H1 (cell line): ENCODE measurements around the gene ZNF500. TPM values are rescaled to one million over a fixed set of nuclear protein-coding genes. Genes with fewer than 3 reads are reported as not detected.

ENCODE experiments used
- CTCF ChIA-PET: fragments of 300-600 bp; sonication (Branson Sonifier 250); formaldehyde crosslinking; loops from one replicate; lab custom pipeline; 2021; ENCODE audit not compliant: partially characterized antibody; lab: Charles Lee
- POLR2A ChIA-PET: fragments of 300-600 bp; sonication (Branson Sonifier 250); formaldehyde crosslinking; loops from one replicate; lab custom pipeline; 2021; ENCODE audit warnings: inconsistent platforms; ENCODE audit not compliant: partially characterized antibody; lab: Charles Lee
- DNase-seq, 2 experiments: peaks; one replicate each; pipeline versions ENCODE4 v3.0.0 to v3.0.0-alpha.2; 2010 to 2022; ENCODE audit warnings: low spot score in 2 of 2, low read depth in 1 of 2, mixed read lengths in 1 of 2
- FAIRE-seq: peaks from 2 replicates; lab custom pipeline; 2011; peaks lifted over from hg19 to GRCh38; lab: Jason Lieb, UNC
- H2AFZ ChIP-seq: 2 replicates; pipeline ENCODE4 v1.8.1; 2012; ENCODE audit warnings: low read length, inconsistent platforms
- H2AK5ac ChIP-seq: 2 replicates; pipeline ENCODE4 v1.6.1; 2013; ENCODE audit warnings: low read depth, low read length
- H2BK120ac ChIP-seq: replicated peaks from 2 replicates; pipeline ENCODE3; 2013; ENCODE audit warnings: low read depth, low read length, inconsistent platforms
- H2BK12ac ChIP-seq: 2 replicates; pipeline ENCODE4 v1.6.1; 2013; ENCODE audit warnings: low read depth, low read length
- H2BK15ac ChIP-seq: 2 replicates; pipeline ENCODE4 v1.6.1; 2013; ENCODE audit warnings: low read length
- H2BK20ac ChIP-seq: 2 replicates; pipeline ENCODE4 v1.6.1; 2013; ENCODE audit warnings: low read length
- H2BK5ac ChIP-seq: 2 replicates; pipeline ENCODE4 v1.6.1; 2013; ENCODE audit warnings: low read depth, low read length
- H3K14ac ChIP-seq: 2 replicates; pipeline ENCODE4 v1.6.1; 2013; ENCODE audit warnings: inconsistent platforms; ENCODE audit not compliant: insufficient read length
- H3K18ac ChIP-seq: 2 replicates; pipeline ENCODE4 v1.6.1; 2013; ENCODE audit warnings: low read length; ENCODE audit errors: extremely low read depth
- H3K23ac ChIP-seq: 2 replicates; pipeline ENCODE4 v1.6.1; 2013; ENCODE audit warnings: inconsistent platforms; ENCODE audit not compliant: insufficient read length
- H3K23me2 ChIP-seq: 2 replicates; pipeline ENCODE4 v1.6.1; 2013; ENCODE audit warnings: low read depth, low read length
- H3K27ac ChIP-seq: 2 replicates; pipeline ENCODE4 v1.6.1; 2011; ENCODE audit warnings: low read depth, low read length, inconsistent platforms
- H3K27me3 ChIP-seq, 4 experiments: replicated peaks in 1 of 4; 1 replicate in 1 of 4; 2 replicates in 3 of 4; pipeline versions ENCODE4 v1.6.1 to v1.8.1; 2011 to 2013; ENCODE audit warnings: low read length in 3 of 4, mild to moderate bottlenecking in 3 of 4, inconsistent platforms in 2 of 4, mixed read lengths in 2 of 4, moderate library complexity in 1 of 4; ENCODE audit not compliant: control insufficient read depth in 3 of 4, insufficient read depth in 3 of 4; ENCODE audit errors: extremely low read depth in 1 of 4
- H3K36me3 ChIP-seq, 4 experiments: 2 replicates each; pipeline versions ENCODE4 v1.6.1 to v1.8.1; 2011 to 2013; ENCODE audit warnings: mild to moderate bottlenecking in 4 of 4, low read length in 3 of 4, moderate library complexity in 2 of 4, control low read depth in 1 of 4, inconsistent platforms in 1 of 4; ENCODE audit not compliant: insufficient read depth in 4 of 4, control insufficient read depth in 2 of 4
- H3K4ac ChIP-seq: replicated peaks from 2 replicates; pipeline ENCODE3; 2013; ENCODE audit warnings: low read length, low read depth, mixed read lengths, inconsistent platforms; ENCODE audit not compliant: insufficient read length
- H3K4me1 ChIP-seq, 4 experiments: replicated peaks in 1 of 4; 1 replicate in 1 of 4; 2 replicates in 3 of 4; pipeline versions ENCODE4 v1.6.1 to v1.8.1; 2011 to 2013; ENCODE audit warnings: low read length in 3 of 4, inconsistent platforms in 2 of 4, mixed read lengths in 1 of 4; ENCODE audit not compliant: insufficient read depth in 4 of 4, control insufficient read depth in 3 of 4
- H3K4me2 ChIP-seq, 2 experiments: 2 replicates each; pipeline versions ENCODE4 v1.6.1 to v1.8.1; 2011 to 2013; ENCODE audit warnings: low read depth in 2 of 2, low read length in 2 of 2, control low read depth in 1 of 2, inconsistent platforms in 1 of 2, mild to moderate bottlenecking in 1 of 2; ENCODE audit not compliant: insufficient read depth in 1 of 2
- H3K4me3 ChIP-seq, 4 experiments: fragments of 200-600, 300-600 bp in 1 of 4; sonication (generic), shearing (Covaris generic), sonication (Bioruptor Twin) in 1 of 4; 2 replicates each; pipeline versions ENCODE4 v1.5.1 to v1.8.1; 2011 to 2016; ENCODE audit warnings: low read length in 4 of 4, low read depth in 3 of 4, control low read depth in 2 of 4, inconsistent platforms in 2 of 4, mild to moderate bottlenecking in 2 of 4, mixed read lengths in 1 of 4, moderate library complexity in 1 of 4; ENCODE audit not compliant: insufficient read depth in 2 of 4; ENCODE audit errors: extremely low read depth in 1 of 4
- H3K56ac ChIP-seq: replicated peaks from 2 replicates; pipeline ENCODE3; 2013; ENCODE audit warnings: low read depth, mild to moderate bottlenecking, mixed read lengths, low read length, inconsistent platforms; ENCODE audit not compliant: insufficient read length
- H3K79me1 ChIP-seq: 2 replicates; pipeline ENCODE4 v1.6.1; 2013; ENCODE audit warnings: low read depth, low read length, control low read depth
- H3K79me2 ChIP-seq, 2 experiments: 2 replicates each; pipeline versions ENCODE4 v1.6.1 to v1.8.1; 2012 to 2013; ENCODE audit warnings: low read length in 2 of 2, mild to moderate bottlenecking in 2 of 2, inconsistent platforms in 1 of 2; ENCODE audit not compliant: insufficient read depth in 2 of 2, control insufficient read depth in 1 of 2
- H3K9ac ChIP-seq, 4 experiments: replicated peaks in 1 of 4; 1 replicate in 1 of 4; 2 replicates in 3 of 4; pipeline versions ENCODE4 v1.6.1 to v1.8.1; 2011 to 2013; ENCODE audit warnings: low read depth in 3 of 4, low read length in 3 of 4, control low read depth in 2 of 4, mild to moderate bottlenecking in 2 of 4, moderate library complexity in 2 of 4, inconsistent platforms in 1 of 4; ENCODE audit errors: extremely low read depth in 1 of 4
- H3K9me3 ChIP-seq, 2 experiments: 2 replicates each; pipeline versions ENCODE4 v1.6.1 to v1.8.1; 2012 to 2013; ENCODE audit warnings: mild to moderate bottlenecking in 2 of 2, moderate library complexity in 2 of 2, control low read depth in 1 of 2, inconsistent platforms in 1 of 2, low read depth in 1 of 2, low read length in 1 of 2, mixed read lengths in 1 of 2; ENCODE audit not compliant: insufficient read depth in 2 of 2
- H4K20me1 ChIP-seq, 2 experiments: replicated peaks in 1 of 2; 2 replicates each; pipeline versions ENCODE3 to v1.8.1; 2011 to 2013; ENCODE audit warnings: inconsistent platforms in 2 of 2, low read length in 2 of 2, mild to moderate bottlenecking in 1 of 2; ENCODE audit not compliant: insufficient read depth in 2 of 2, control insufficient read depth in 1 of 2
- H4K5ac ChIP-seq: 2 replicates; pipeline ENCODE4 v1.6.1; 2013; ENCODE audit warnings: low read length, low read depth, mixed read lengths, inconsistent platforms; ENCODE audit not compliant: insufficient read length
- H4K8ac ChIP-seq: 2 replicates; pipeline ENCODE4 v1.8.0; 2013; ENCODE audit warnings: mild to moderate bottlenecking, moderate library complexity, low read length, inconsistent platforms; ENCODE audit not compliant: insufficient read depth; ENCODE audit errors: extremely low read depth
- H4K91ac ChIP-seq: replicated peaks from 2 replicates; pipeline ENCODE3; 2013; ENCODE audit warnings: low read length, mixed read lengths, inconsistent platforms; ENCODE audit not compliant: insufficient read length
- BCL11A ChIP-seq, 2 experiments: IDR thresholded peaks; one replicate each; pipeline ENCODE4 v1.6.1; 2011; ENCODE audit warnings: low read depth in 2 of 2, low read length in 2 of 2, mild to moderate bottlenecking in 2 of 2
- FOSL1 ChIP-seq: IDR thresholded peaks from 2 replicates; pipeline ENCODE4 v1.6.1; 2011; ENCODE audit warnings: mild to moderate bottlenecking, low read depth, low read length, moderate library complexity; ENCODE audit not compliant: insufficient read depth
- NANOG ChIP-seq: IDR thresholded peaks from 2 replicates; pipeline ENCODE4 v1.6.1; 2011; ENCODE audit warnings: low read length, low read depth, mild to moderate bottlenecking, inconsistent platforms; ENCODE audit not compliant: insufficient read depth, poor library complexity, severe bottlenecking
- POLR2AphosphoS5 ChIP-seq: IDR thresholded peaks from 2 replicates; pipeline ENCODE4 v1.6.1; 2011; ENCODE audit warnings: low read depth, low read length
- SP1 ChIP-seq: IDR thresholded peaks from 2 replicates; pipeline ENCODE4 v1.6.1; 2011; ENCODE audit warnings: low read depth, low read length
- SP2 ChIP-seq: IDR thresholded peaks from 2 replicates; pipeline ENCODE4 v1.6.1; 2012; ENCODE audit warnings: mild to moderate bottlenecking, low read length, inconsistent platforms
- SP4 ChIP-seq: IDR thresholded peaks from 2 replicates; pipeline ENCODE4 v1.6.1; 2012; ENCODE audit warnings: low read length, inconsistent platforms
- SRF ChIP-seq: IDR thresholded peaks from 2 replicates; pipeline ENCODE4 v1.6.1; 2011; ENCODE audit warnings: mild to moderate bottlenecking, low read depth, low read length, moderate library complexity
- WGBS, 2 experiments: shearing (Covaris generic) in 1 of 2; methylation state at CpG; one replicate each; pipeline versions ENCODE4 v1.1.6 to v1.1.7; 2013 to 2015; ENCODE audit warnings: low lambda C conversion rate in 2 of 2, mixed read lengths in 2 of 2, inconsistent platforms in 1 of 2, low coverage in 1 of 2, missing lambda C conversion rate in 1 of 2; ENCODE audit not compliant: insufficient replicate concordance in 2 of 2, insufficient coverage in 1 of 2, insufficient read length in 1 of 2; ENCODE audit errors: extremely low coverage in 1 of 2, missing lambda C conversion rate in 1 of 2; 5-methylcytosine and 5-hydroxymethylcytosine counted together
- polyA plus RNA-seq, 7 experiments: library from polyadenylated mRNA; depleted of rRNA in 3 of 7; stranded (reverse) in 5 of 7; unstranded in 2 of 7; fragments of >200 nt in 5 of 7; fragments of 200-250 nt in 2 of 7; gene quantifications; 1 replicate in 5 of 7; 2 replicates in 1 of 7; 4 replicates in 1 of 7; pipeline versions ENCODE4 v1.2.1 to v1.2.3, GENCODE V29; 2011 to 2013; ENCODE audit warnings: missing spikeins in 2 of 7, mixed read lengths in 2 of 7
- total RNA-seq: library from RNA; stranded (reverse); fragmentation: NEBNext Ultra II Directional; extraction: Animal tissue kit (Norgen Biotek cat#: 25700); gene quantifications from 2 replicates; pipeline ENCODE4 v1.2.1, GENCODE V29; 2021
- TF ChIP-seq, protein P1 (sequence below): IDR thresholded peaks from 2 replicates; pipeline ENCODE4 v1.6.1; 2012; ENCODE audit warnings: inconsistent platforms

Gene ZNF500
- total and polyA plus RNA-seq, 2 of the 8 experiments (the other 6 are each of a cell fraction or from before 2014, with no cell fraction given), result 10.3 to 10.4 TPM

DNA sequence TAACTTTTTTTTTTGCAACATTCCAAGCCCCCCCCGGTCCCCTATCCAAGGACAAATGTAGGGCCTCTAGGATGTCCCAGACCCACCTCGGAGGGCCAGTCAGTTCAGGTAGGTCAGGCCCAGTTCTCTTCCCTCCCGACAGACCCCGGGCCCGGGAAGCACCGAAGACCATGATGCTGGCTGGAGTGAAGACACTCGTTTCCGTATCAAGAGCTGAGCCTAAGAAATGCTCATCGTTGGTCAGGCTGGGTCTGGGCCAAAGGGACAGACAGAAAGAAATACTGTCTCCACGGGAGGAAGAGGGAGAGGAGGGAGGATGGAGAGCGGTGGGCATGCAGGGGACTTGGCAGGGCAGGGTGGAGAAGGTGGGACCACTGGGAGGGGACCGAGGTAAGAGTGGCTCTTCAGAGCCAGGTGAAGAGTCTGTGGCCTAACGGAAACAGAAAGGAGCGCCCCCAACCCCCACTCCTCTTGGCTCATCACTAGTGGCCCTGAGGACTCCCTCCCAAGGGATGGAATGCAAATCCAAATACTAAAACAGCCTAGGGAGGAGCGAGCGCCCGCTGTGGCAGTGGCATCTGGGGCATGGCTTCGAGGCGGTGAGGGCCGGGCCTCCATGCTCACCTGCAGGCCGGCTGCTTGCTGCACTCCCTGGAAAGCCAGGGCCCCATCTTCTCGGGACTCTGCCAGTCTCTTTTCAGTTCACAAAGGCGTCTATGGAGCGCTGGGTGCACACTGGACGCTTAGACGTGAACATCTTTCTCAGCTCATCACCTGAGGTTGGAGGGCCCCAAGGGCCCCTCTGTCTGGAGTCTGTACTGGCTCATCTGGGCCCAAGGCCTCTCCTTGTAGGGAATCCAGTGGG is 37.2 kb upstream of the ZNF500 start:
- no peaks in the 10 kb centered on the region for H3K9me3 ChIP-seq
- no peak overlapping the region for H2AK5ac ChIP-seq
- no peak overlapping the region for H3K18ac ChIP-seq
- no peaks in the 10 kb centered on the region for H3K27me3 ChIP-seq
- ChIA-PET CTCF (interaction anchor here (0.6 to 1.2 kb wide), 4 partner anchors 11 to 94 kb away, joined by 3 to 4 read pairs (median 3); no protein-coding TSS in a partner anchor), POLR2A (interaction anchor here (1.0 to 2.9 kb wide), 6 partner anchors 11 to 113 kb away, joined by 3 to 21 read pairs (median 4); partner anchors contain the start of genes ANKS3 and DNAAF8)
- no peak overlapping the region for H3K9ac ChIP-seq
- no peak overlapping the region for H3K56ac ChIP-seq
- no peak overlapping the region for H2AFZ ChIP-seq
- no peak overlapping the region; a peak in 1 of 4 replicates for H3K4me2 ChIP-seq
- no peak for FAIRE-seq
- H2BK120ac ChIP-seq, result no peak overlapping the region
- H3K79me1 ChIP-seq, result no peaks in the 10 kb centered on the region
- no peak overlapping the region for H3K4me3 ChIP-seq
- no peak overlapping the region for H2BK15ac ChIP-seq
- H3K4me1 ChIP-seq, result peaks cover 0 to 14% (median 8%) of the 10 kb centered on the region in 4 experiments; a peak in 4 of 7 replicates
- no peak for TF ChIP-seq SRF
- no peak for TF ChIP-seq SP2
- no peak for TF ChIP-seq BCL11A (IDR thresholded peaks at IDR 0.05; ENCODE audit: low read depth in 2 of 2, low read length in 2 of 2)
- no peak; the same call in 1 of the 2 replicates for TF ChIP-seq POLR2AphosphoS5
- TF ChIP-seq SP1, result no peak
- no peak for TF ChIP-seq SP4
- TF ChIP-seq, protein P1, sequence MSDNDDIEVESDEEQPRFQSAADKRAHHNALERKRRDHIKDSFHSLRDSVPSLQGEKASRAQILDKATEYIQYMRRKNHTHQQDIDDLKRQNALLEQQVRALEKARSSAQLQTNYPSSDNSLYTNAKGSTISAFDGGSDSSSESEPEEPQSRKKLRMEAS, result no peak
- TF ChIP-seq FOSL1, result no peak
- no peak for TF ChIP-seq NANOG
- H4K8ac ChIP-seq, result no peak overlapping the region; the same call in 1 of the 2 replicates
- H3K36me3 ChIP-seq, result peaks cover 3 to 26% (median 10%) of the 10 kb centered on the region in 4 experiments
- 89% methylated on average over 26 of the region's 26 CpGs; no CpG with 5 or more reads in 1 of the 2 experiments for WGBS, 2 experiments
- H4K20me1 ChIP-seq, result peaks cover 0 to 7% of the 10 kb centered on the region in 2 experiments
- no peak overlapping the region for H3K14ac ChIP-seq
- H2BK20ac ChIP-seq, result no peak overlapping the region
- H3K4ac ChIP-seq, result no peak overlapping the region
- no peak overlapping the region for H2BK12ac ChIP-seq
- no peak overlapping the region for H2BK5ac ChIP-seq
- no peak overlapping the region for H3K27ac ChIP-seq
- H3K23me2 ChIP-seq, result peaks cover 8% of the 10 kb centered on the region; the same call in 1 of the 2 replicates
- no peaks in the 10 kb centered on the region for H3K79me2 ChIP-seq
- no peak overlapping the region for H4K91ac ChIP-seq
- H4K5ac ChIP-seq, result no peak overlapping the region
- H3K23ac ChIP-seq, result no peak overlapping the region
- no peak for DNase-seq
